Activated CD8-positive, alpha-beta memory T cell treated with anti-CD3 and anti-CD28 coated beads for 48 hours (primary cell): Measurements from ENCODE around the gene ICA1.

Experiments used
- DNase-seq, 3 experiments: peaks; one replicate each; pipeline ENCODE4 v3.0.0-alpha.2; 2020; ENCODE audit warnings: low read depth in 2 of 3, low spot score in 2 of 3

ICA1 gene

GRCh38 chr7:8161364-8161828, 100.6 kb downstream of the ICA1 start:
- DNase-seq: no peak

DNA sequence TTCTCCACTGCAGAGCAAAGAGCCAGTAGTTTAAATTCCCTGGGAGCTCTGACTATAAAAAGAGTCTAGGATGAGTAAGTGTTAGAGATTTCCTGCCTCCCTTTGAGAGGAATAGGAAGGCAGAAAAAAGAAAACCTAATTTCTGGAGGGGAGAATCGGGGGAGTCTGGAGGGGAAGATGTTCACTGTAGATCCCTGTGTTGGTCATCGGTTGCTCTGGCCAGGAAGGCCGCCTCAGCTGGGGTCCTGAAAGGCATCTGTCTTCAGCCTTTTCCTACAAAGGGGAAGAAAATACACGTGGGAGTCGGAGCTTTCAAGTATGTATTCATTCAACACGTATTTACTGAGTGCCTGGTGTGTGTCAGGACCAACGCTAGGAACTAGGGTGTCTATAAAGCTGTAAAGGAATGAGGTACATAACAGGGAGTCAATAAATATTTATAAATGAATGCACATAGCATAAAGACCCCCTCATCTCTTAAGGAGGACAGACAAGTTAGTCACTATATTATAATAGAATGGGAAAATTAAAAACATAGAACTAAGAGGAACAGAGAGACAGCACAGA, 101.1 kb downstream of the ICA1 start:
- no peak for DNase-seq

- DNase-seq: no peak
Measured at GRCh38 chr7:8160250-8160649, 101.7 kb downstream of the ICA1 start.

- DNase-seq: no peak
Measured at GRCh38 chr7:8159595-8159994, 102.4 kb downstream of the ICA1 start.

GRCh38 chr7:8157296-8157695, 104.7 kb downstream of the ICA1 start:
- no peak for DNase-seq

GRCh38 chr7:8155836-8156235, 106.1 kb downstream of the ICA1 start:
- no peak for DNase-seq

- DNase-seq: no peak
Measured at GRCh38 chr7:8154272-8154671, 107.7 kb downstream of the ICA1 start.

GRCh38 chr7:8152489-8153192, 109.3 kb downstream of the ICA1 start:
- DNase-seq: no peak

DNA sequence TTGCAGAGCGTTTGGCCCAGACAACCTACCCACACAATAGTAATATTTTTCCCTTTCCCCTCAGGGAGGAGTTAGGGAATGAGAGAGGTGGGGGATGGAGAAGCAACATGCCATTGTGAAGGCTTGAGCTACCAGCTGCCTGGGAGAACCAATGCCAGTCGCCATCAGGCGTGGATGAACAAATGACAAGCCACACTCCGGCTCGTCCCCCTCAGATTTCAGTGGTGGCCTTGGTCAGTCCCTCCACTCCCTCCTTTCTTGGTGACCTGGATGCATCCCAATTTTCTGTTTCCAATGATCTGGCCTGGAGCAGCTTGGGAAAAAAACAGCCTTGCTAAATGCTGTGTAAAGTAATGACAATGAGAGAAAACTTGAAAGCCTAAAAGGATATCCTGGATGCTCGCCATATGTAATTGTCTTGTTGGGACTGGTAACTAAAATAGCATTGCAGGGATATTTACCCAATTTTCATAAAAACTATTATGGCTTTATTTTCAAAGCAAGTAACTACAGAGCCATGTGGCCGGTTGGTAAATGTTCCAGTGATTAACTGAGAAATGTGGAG, 110.7 kb downstream of the ICA1 start:
- DNase-seq: no peak

GRCh38 chr7:8149222-8149621, 112.7 kb downstream of the ICA1 start:
- no peak for DNase-seq

DNA sequence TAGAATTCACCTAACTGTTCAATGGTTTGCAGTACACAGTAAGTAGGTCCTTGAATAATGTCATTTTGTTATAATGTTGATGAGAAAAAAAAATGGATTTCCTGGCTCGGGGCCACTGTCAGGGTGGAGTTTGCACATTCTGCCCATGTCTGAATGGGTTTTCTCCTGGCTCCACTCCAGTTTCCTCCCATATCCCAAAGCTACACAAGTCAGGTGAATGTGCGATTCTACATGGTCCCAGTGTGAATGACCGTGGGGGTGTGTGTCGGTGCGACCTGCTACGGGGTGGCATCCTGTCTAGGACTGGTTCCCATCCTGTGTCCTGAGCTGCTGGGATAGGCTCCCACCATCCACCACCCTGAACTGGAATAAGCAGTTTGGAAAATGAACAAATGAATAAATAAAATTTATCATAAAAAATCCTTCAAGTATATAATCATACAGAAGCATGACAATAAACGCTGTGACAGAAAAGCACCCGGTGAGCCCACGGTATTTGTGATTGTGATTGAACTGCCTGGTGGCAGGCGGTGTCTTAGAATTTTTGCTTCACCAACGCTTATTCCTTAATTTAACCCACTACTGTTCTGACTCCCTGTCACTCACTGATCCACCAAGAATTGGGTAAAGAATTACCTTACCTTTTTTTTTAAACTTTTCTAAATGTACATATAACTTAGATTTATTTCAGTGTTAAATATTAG, 114.1 kb downstream of the ICA1 start:
- DNase-seq: no peak

DNA sequence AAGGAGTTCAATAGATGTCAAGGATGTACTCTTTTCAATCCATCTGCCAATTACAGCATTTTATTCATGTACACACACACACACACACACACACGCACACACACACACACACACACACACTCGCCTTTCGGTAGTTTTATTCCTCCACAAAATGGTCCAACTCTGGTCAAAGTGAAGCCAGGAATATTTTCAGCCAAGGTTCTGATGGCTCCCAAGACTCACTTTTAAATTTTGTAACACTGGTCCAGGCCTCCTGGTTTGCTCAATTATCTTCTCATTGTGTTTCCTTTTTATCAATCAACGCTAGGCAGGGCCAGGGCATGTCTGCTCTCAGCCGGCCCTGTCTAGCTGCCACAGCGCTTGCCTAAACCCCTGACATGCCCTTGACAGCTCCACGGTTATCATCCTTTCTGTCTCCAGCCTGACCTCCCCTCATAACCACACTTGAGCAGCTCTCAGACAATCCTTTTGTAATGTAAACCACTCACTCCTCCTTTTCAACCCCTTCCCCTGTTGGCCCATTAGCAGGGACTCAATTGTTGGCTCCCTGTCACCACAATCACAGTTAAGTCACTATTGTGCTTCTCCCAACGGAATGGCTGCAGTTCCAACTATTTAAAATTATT, 115.1 kb downstream of the ICA1 start:
- DNase-seq: no peak

DNA sequence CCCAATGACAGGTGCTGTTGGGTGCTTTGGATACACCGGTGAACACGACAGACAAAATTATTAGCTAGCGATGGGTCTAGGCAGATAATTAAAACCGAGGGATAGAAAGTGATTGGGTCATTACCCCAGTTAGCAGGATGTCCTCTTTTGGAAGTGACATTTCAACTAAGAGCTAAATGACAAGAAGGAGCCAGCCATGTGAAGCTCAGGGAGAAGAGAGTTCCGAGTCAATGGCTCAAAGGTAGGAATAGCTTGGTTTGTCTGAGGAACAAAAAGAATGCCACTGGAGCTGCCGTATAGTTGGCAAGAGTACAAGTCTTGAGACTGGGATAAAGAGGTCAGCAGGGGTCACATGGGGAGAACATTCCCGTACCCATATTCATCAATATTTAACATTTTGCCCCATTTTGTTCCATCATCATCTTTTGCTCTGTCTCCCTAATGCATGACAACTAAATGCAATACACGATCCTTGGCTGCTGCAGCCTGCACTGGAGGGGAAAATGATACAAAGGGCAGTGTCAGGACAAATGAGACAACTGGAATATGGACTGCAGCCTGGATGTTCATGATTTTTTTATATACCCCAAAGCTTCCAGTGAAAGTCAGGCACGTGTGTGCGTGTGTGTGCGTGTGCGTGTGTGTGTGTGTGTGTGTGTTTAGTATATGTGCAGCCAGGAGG, 115.7 kb downstream of the ICA1 start:
- DNase-seq: no peak

- DNase-seq: no peak
Measured at GRCh38 chr7:8144856-8145255, 117.1 kb downstream of the ICA1 start.

GRCh38 chr7:8143151-8143874, 118.7 kb downstream of the ICA1 start:
- no peak for DNase-seq

GRCh38 chr7:8142477-8142876, 119.5 kb downstream of the ICA1 start:
- no peak for DNase-seq

GRCh38 chr7:8141070-8141469, 120.9 kb downstream of the ICA1 start:
- no peak for DNase-seq

DNA sequence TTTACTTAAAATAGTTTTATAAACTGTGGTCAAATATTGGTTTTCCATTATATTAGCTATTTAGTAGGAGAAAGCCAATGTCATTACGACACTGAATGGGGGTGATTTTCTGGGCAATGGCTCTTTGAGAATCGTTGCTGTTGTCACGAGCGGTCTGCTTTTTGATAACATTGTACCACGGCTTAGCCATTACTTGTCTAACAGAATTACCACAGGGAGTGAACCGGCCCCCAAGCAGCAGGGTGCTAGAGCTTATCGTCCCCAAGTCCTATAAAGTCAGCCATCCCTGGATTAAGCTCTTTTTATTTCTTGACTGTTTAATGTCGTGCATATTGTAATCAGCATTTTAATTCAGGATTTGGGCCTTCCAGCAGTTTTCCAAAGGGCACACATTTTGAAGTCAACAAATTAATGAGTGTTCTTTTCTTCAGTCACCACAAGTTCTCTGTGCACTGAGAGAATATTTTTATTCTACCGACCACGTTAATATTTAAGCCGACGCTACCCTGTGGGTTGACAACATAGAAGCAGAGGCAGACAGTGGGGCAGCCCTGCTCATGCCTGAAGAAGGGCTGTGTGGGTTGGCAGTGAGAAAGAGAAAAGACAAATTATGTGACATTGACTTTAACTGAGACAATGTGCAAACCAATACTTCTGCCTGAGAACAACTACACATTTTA, 125.8 kb downstream of the ICA1 start:
- DNase-seq: no peak

DNA sequence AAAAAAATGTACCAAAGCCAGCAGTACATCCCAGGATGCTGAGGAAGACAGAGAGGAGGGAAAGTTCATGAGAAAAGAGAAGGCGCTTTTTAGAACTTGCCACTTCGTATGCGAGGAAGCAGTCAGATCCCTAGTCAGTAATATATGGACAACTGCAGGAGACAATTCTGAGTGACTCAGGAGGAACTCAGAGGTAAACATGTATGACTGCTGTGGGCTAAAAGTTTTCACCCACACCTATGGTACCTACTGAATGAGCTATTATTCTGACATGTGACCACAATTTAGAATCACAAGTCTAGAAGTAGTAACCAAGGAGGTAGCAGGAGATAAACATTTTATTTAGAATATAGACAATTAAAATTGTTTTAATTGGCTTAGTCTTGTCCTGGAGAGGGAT, 126.5 kb downstream of the ICA1 start:
- DNase-seq: no peak
